IPS-18c (cell line): ENCODE measurements around the gene ZSCAN22.

Source experiments
- H3K4me3 ChIP-seq: 2 replicates; pipeline ENCODE4 v1.7.0; 2013; ENCODE audit warnings: low read depth, mild to moderate bottlenecking, low read length, moderate library complexity; ENCODE audit not compliant: insufficient read depth
- H3K9me3 ChIP-seq: one replicate; pipeline ENCODE4 v1.6.1; 2013; ENCODE audit warnings: mild to moderate bottlenecking, low read length, moderate library complexity; ENCODE audit not compliant: control insufficient read depth, insufficient read depth

The ZSCAN22 gene

GRCh38 chr19:58326914-58327726 is at the start of gene ZSCAN22:
TSS of gene ZSCAN22 (plus strand) at chr19:58326994. CDS start at chr19:58334803, 7,809 bp downstream.
- H3K4me3 ChIP-seq: peak within 1 kb of the TSS; percentile 78
- H3K9me3 ChIP-seq: no peaks in the 10 kb centered on the region

GRCh38 chr19:58277197-58277596 is 49.6 kb upstream of the ZSCAN22 start:
- Histone ChIP-seq H3K4me3 (no peak overlapping the region), H3K9me3 (peaks cover 4% of the 10 kb centered on the region)

DNA sequence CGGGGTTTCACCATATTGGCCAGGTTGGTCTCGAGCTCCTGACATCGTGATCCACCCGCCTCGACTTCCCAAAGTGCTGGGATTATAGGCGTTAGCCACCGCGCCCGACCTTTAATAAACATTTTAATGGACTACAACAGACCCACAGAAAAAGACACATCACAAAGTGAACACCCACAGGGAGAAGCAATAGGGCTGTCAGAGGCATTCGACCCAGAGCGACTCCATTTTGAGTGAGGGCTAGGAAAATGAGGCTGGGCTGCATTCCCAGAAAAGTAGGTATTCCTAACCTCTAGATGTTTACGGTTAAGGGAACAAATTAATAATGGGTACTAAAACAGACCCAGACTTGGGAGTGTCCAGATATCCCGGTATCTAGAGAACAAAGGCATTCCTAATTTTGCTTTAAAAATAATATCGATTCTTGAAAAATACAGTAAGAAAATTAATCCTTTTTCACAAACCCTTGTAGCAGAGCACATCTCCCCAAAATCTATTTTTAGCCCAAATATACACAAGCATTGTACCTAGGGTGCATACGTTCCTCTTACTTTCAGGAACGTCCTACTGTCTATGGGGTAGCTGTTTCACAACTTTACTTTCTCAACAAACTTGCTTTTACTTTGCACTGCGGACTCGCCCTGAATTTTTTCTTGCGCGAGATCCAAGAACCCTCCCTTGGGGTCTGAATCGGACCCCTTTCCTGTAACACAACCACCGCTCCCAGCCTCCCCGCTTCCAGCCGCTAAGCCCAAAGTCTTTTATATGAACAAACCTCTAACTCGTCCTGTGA is 48.9 kb upstream of the ZSCAN22 start:
- peak overlapping the region; percentile 99 for H3K4me3 ChIP-seq
- H3K9me3 ChIP-seq: peaks cover 4% of the 10 kb centered on the region

DNA sequence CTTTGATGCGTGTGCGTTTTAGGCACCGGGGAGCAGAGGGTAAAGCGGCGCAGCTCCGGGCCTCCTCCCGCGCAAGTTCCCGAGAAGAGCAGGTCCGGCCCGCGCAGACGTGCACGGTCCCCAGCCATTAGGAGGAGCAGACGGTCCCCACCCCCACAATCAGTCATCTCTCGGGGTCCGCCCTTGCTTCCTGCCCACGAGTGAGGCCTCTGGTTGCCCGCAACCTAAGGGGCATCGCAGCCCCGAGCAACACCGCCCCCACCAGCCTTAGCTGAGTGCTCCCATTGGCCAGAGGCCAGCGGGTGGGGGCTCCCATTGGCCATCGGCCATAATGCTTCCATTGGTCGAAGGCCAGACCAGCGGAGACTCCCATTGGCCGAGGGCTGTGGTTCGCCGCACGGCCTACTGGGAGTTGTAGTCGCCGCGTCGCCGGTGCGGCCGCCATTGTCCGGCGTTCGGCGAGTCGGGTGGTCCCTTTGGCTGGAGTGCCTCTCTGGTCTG is 48.2 kb upstream of the ZSCAN22 start, which contains the start of gene ZNF8:
ZNF8 (plus strand) TSS at position 415 of the 501 bp plus-strand sequence. CDS start 127 bp downstream, outside the sequence.
- peaks cover 2% of the 10 kb centered on the region for H3K9me3 ChIP-seq

DNA sequence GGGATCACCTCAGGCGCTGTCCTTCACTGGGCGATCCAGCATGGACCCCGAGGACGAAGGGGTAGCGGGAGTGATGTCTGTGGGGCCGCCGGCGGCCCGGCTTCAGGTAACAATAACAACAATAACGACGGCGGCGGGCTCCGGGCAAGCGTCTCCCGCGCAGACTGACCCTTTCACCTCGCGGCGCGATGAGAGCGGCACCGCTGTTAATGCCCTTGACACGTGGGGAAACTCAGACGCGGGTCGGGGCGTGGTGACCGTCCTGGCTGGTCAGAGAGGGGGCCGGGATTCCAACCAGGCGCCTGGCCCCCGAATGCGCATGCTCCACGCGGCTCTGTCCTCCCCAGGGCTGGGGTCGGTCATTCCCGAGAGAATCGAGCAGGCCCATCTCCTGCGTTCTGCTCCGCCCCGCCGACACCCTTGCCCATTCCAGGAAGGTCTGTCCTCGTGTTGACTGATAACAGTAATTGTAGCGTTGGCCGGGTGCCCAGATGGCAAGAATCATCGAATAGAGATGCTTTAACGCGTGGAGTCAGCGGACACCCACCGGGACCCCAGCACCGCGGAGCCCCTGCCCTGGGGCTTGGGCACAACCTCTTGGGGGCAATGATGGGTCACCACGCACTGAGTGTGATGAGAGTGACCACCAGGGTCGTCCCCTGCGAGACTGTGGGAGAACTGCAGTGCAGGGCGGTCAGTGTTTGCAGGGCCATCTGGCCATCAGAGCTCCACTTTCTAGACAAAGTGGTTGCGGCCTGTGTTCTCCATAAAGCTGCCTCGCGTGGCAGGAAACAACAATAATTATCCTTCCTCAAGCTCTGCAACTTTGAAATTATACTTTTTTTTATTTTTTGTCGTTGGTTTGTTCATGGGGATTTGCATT is 47.5 kb upstream of the ZSCAN22 start:
- Histone ChIP-seq H3K4me3 (peak overlapping the region; percentile 99), H3K9me3 (no peaks in the 10 kb centered on the region)

More for the DNA sequence above, 48.2 kb upstream of the ZSCAN22 start, which contains the start of gene ZNF8:
- peak within 1 kb of the TSS; percentile 99 for H3K4me3 ChIP-seq

GRCh38 chr19:58279925-58280316 is 46.9 kb upstream of the ZSCAN22 start:
- Histone ChIP-seq H3K4me3 (peak overlapping the region; percentile 99; the same call in 1 of the 2 replicates), H3K9me3 (no peaks in the 10 kb centered on the region)

DNA sequence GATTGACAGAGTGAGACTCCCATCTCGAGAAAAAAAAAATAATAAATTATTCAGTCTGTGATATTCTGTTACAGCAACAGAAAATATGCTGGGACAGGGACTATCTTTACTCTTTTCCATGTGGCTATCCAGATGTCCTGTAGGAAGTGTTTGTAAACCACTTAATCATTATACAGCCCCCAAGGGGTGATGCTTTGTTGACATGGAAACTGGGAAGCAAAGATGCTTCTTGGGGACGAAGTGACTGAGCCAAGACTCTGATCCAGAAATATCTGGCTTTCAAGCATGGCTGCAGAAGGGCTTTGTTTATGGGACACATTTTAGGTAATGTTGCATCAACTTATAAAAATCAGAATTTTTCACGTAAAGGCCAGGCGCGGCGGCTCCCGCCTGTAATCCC is 42.6 kb upstream of the ZSCAN22 start:
- Histone ChIP-seq H3K4me3 (no peak overlapping the region), H3K9me3 (no peaks in the 10 kb centered on the region)

DNA sequence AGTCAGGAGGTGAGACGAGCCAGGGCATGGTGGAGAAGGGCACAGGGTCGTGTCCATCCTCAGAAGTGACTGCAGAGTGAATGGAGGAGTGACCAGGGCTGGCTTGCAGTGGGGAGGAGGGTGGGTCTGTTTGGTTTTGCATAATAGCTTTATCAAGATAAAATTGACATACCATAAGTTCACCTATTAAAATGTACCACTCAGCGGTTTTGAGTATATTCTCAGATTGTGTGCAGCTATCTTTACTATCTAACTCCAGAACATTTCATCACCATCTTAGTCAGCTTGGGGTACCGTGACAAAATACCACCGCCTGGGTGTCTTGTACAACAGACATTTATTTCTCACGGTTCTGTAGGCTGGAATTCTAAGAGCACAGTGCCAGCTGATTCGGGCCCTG is 34.9 kb upstream of the ZSCAN22 start:
- H3K9me3 ChIP-seq: peaks cover 4% of the 10 kb centered on the region

GRCh38 chr19:58294743-58295374 is 31.9 kb upstream of the ZSCAN22 start:
- no peak overlapping the region for H3K4me3 ChIP-seq
- H3K9me3 ChIP-seq: peaks cover 4% of the 10 kb centered on the region

More for the DNA sequence above, 34.9 kb upstream of the ZSCAN22 start:
- H3K4me3 ChIP-seq: no peak overlapping the region

DNA sequence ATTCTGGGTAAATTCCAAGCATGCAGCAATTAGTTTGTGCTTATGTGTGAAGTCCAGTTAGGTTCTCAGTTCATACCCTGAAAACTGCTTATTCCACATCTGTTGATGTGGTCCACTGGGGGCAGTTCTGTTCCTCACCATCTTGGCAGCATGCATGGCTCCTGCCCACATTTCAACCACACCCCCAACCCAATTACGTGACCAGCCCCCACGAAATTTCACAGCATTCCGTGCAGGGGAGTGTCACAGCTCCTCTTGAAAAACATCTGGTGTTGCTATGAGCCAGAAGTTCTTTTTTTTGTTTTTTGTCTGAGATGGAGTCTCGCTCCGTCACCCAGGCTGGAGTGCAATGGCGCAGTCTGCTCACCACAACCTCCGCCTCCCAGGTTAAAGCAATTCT is 30.7 kb upstream of the ZSCAN22 start:
- H3K4me3 ChIP-seq: no peak overlapping the region

DNA sequence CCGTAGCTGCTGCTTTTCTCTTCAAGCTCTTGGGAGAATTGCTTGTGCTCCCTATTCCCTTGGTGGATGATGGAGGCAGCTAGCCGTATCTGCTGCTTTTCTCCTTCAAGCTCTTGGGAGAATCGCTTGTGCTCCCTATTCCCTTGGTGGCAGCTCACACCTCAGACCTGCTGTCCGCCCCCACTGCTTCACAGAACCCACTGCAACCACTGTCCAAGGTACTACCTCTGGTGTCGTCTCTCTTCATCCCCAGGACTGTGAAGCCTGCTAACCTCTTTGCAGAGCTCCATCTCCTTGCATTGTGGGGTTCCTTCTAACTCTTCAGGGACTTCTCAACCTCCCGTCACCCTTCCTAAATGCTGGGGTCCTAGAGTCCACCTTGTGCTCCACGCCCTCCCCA is 26.2 kb upstream of the ZSCAN22 start:
- peaks cover 2% of the 10 kb centered on the region for H3K9me3 ChIP-seq

More for the DNA sequence above, 30.7 kb upstream of the ZSCAN22 start:
- H3K9me3 ChIP-seq: peaks cover 4% of the 10 kb centered on the region

GRCh38 chr19:58304255-58304654 is 22.5 kb upstream of the ZSCAN22 start:
- Histone ChIP-seq H3K9me3 (peaks cover 2% of the 10 kb centered on the region), H3K4me3 (peak overlapping the region; percentile 29)

More for the DNA sequence above, 26.2 kb upstream of the ZSCAN22 start:
- H3K4me3 ChIP-seq: no peak overlapping the region

DNA sequence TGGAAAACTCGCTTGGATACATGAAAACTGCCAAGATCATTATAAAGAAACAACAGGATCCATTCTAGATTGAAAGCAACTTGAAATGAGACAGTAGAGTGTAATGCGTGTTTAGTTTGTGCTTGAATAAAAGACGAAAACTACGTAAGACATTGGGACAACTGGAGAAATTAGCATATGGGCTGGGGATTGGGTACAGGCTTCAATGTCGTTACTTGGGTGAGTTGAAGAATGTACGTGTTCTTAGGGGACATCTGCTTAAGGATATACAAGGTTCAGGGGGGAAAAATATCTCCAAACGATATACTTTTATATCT is 22.1 kb upstream of the ZSCAN22 start:
- H3K9me3 ChIP-seq: peaks cover 2% of the 10 kb centered on the region
- H3K4me3 ChIP-seq: peak overlapping the region; percentile 29; the same call in 1 of the 2 replicates

DNA sequence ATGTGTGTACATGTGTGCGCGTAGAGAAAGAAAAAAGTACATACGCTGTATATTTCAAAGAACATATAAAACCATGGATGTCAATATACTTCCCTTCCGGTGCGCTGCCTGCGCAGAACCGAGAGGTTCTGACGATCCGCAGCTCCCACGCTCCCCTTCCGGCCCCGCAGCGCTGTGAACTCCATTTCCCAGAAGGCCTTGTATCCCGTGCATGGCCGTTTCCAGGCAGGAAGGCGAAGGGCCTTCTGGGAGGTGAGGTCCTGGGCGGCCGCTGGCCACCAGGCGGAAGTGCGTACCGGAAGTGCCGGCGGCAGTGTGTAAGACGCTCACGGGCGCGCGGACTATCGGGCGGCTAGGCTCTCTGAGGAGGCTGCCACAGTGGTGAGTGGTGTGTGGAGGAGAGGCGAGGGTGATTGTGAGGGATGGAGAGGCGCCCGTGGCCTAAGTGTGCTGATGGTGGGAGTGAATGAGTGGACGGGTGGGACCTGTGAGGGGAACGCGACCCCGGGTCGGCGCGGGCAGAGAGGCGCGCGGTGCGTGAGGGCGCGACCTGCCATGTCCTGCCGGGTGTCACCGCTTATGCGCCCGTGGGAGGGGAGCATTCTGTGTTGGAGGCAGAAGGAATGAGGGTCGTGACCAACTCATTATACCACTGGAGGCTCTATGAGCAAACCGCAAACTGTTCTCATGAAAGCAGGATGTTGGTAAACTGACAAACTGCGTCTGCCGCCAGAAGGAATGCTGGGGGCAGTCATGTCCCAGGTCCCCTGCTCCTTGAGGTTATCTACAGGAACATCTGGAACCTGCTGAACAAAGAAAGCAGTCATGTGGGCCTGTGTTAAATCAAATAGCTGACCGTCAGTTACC is 21.5 kb upstream of the ZSCAN22 start, which contains the start of gene ERVK3-1:
ERVK3-1 (plus strand) TSS at position 313 of the 867 bp plus-strand sequence. CDS start 6,792 bp downstream, outside the sequence.
- H3K4me3 ChIP-seq: peak within 1 kb of the TSS; percentile 99
- H3K9me3 ChIP-seq: peaks cover 2% of the 10 kb centered on the region

DNA sequence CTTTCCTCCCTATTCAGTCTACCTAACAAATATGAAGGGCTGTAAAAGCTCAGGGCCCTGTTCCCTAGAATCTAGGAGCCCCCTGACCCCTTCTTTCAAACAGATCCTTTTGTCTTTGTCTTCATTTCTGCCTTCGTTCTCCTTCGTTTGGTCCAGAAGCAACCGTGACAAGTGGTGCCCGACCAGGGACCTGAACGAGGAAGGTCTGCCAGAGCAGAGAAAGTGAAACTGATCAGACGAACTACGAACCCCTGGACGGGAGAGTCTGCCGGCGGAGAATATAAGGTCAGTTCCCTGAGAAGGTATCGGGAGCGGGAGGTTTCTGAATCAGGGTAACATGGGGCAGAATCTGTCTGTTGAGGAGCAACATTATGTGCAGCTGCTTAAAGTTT is 20.9 kb upstream of the ZSCAN22 start:
- H3K9me3 ChIP-seq: peaks cover 2% of the 10 kb centered on the region
- peak overlapping the region; percentile 99 for H3K4me3 ChIP-seq
